Measurements from ENCODE around the gene AVL9.

- TF ChIP-seq HOXA5 (CRISPR knock-in tag; IDR thresholded peaks at IDR 0.05) (peak; percentile 85; the same call in 1 of the 2 replicates), CTCF (CRISPR knock-in tag; IDR thresholded peaks at IDR 0.05) (no peak)
Observed at GRCh38 chr7:32490127-32490796, 5.0 kb upstream of the AVL9 start, which contains the start of gene LSM5.

Measured in HepG2 (cell line).